MCF 10A (cell line): ENCODE results near the gene CROCC2. TPM values are rescaled to one million over a fixed set of nuclear protein-coding genes. Genes with fewer than 3 reads are reported as not detected.

Experiments used
- BruUV-seq: library from RNA; stranded (reverse); fragments of 400-500 nt; replicated peaks from 2 replicates; lab custom pipeline; 2021; lab: Mats Ljungman, UMichigan
- CTCF ChIA-PET: fragments of 300-600 bp; sonication (Branson Sonifier 250); formaldehyde crosslinking; extraction: SDS; loops from one replicate; lab custom pipeline; 2021; ENCODE audit warnings: antibody characterized with exemption, inconsistent platforms; lab: Yijun Ruan, JAX
- POLR2A ChIA-PET: fragments of 300-600, 350-650 bp; sonication (Branson Sonifier 250); formaldehyde crosslinking; extraction: SDS; loops from one replicate; lab custom pipeline; 2020; ENCODE audit warnings: antibody characterized with exemption, inconsistent platforms; lab: Yijun Ruan, JAX
- DNase-seq: peaks from one replicate; pipeline ENCODE4 v3.0.0-alpha.2; 2018; ENCODE audit not compliant: unreplicated experiment
- H3K27ac Mint-ChIP-seq: one replicate; pipeline ENCODE4 v1.8.0; 2022; ENCODE audit warnings: mild to moderate bottlenecking, low read depth, mixed read lengths; ENCODE audit not compliant: unreplicated experiment
- H3K27me3 Mint-ChIP-seq: one replicate; pipeline ENCODE4 v1.8.0; 2022; ENCODE audit warnings: mixed read lengths; ENCODE audit not compliant: insufficient read depth, unreplicated experiment
- H3K36me3 Mint-ChIP-seq: one replicate; pipeline ENCODE4 v1.8.0; 2022; ENCODE audit warnings: mild to moderate bottlenecking, moderate library complexity, mixed read lengths; ENCODE audit not compliant: insufficient read depth, unreplicated experiment
- H3K4me1 Mint-ChIP-seq: one replicate; pipeline ENCODE4 v1.8.0; 2022; ENCODE audit warnings: mixed read lengths; ENCODE audit not compliant: insufficient read depth, unreplicated experiment
- H3K4me3 Mint-ChIP-seq: one replicate; pipeline ENCODE4 v1.8.0; 2022; ENCODE audit warnings: mild to moderate bottlenecking, moderate library complexity, mixed read lengths; ENCODE audit not compliant: unreplicated experiment
- H3K9me3 Mint-ChIP-seq: one replicate; pipeline ENCODE4 v1.8.0; 2022; ENCODE audit warnings: mixed read lengths; ENCODE audit not compliant: unreplicated experiment
- intact Hi-C: fragments of 100-400 bp; cut with micrococcal nuclease; formaldehyde crosslinking; loops from 2 replicates; pipeline ENCODE4 v1.14.1; 2022
- total RNA-seq: library from RNA; stranded (reverse); gene quantifications from 2 replicates; pipeline ENCODE4 v1.2.3, GENCODE V29; 2022
- TF ChIP-seq, protein P1 (sequence below): fragments of 200-600 bp; IDR thresholded peaks from one replicate; pipeline ENCODE4 v1.8.0; 2022; ENCODE audit warnings: antibody characterized with exemption, mild to moderate bottlenecking; ENCODE audit not compliant: unreplicated experiment

The CROCC2 gene
- total RNA-seq, 1 experiment from 2014 or later, result not detected

DNA sequence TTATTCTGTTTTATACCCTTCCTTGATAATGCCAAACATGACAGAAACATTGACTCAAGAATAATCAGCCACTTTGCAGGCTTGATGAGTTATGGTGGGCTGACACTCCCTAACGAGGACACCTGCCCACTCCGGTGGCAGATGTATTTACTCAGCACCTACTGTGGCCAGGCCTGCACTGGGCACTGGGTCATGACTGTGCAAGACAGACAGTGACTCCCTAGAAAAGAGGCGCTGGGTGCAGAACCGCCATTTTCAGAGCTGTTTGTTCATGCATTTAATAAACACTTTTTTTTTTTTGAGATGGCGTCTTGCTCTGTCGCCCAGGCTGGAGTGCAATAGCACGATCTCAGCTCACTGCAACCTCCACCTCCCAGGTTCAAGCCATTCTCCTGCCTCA lies 124.7 kb downstream of the CROCC2 start:
- TF ChIP-seq, protein P1, sequence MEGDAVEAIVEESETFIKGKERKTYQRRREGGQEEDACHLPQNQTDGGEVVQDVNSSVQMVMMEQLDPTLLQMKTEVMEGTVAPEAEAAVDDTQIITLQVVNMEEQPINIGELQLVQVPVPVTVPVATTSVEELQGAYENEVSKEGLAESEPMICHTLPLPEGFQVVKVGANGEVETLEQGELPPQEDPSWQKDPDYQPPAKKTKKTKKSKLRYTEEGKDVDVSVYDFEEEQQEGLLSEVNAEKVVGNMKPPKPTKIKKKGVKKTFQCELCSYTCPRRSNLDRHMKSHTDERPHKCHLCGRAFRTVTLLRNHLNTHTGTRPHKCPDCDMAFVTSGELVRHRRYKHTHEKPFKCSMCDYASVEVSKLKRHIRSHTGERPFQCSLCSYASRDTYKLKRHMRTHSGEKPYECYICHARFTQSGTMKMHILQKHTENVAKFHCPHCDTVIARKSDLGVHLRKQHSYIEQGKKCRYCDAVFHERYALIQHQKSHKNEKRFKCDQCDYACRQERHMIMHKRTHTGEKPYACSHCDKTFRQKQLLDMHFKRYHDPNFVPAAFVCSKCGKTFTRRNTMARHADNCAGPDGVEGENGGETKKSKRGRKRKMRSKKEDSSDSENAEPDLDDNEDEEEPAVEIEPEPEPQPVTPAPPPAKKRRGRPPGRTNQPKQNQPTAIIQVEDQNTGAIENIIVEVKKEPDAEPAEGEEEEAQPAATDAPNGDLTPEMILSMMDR, result no peak
- POLR2A ChIA-PET, result interaction anchor here (0.7 kb wide), 1 partner anchor 289 kb away, joined by 3 read pairs; no protein-coding TSS in a partner anchor
- CTCF ChIA-PET, result no interaction called here
- Mint-ChIP-seq H3K4me3 (no peak overlapping the region), H3K27me3 (no peaks in the 10 kb centered on the region), H3K9me3 (peaks cover 8% of the 10 kb centered on the region), H3K36me3 (peaks cover 24% of the 10 kb centered on the region), H3K4me1 (no peaks in the 10 kb centered on the region), H3K27ac (no peak overlapping the region)
- intact Hi-C loops, result no loop called here
- no TSS peak for BruUV-seq
- DNase-seq, result no peak

DNA sequence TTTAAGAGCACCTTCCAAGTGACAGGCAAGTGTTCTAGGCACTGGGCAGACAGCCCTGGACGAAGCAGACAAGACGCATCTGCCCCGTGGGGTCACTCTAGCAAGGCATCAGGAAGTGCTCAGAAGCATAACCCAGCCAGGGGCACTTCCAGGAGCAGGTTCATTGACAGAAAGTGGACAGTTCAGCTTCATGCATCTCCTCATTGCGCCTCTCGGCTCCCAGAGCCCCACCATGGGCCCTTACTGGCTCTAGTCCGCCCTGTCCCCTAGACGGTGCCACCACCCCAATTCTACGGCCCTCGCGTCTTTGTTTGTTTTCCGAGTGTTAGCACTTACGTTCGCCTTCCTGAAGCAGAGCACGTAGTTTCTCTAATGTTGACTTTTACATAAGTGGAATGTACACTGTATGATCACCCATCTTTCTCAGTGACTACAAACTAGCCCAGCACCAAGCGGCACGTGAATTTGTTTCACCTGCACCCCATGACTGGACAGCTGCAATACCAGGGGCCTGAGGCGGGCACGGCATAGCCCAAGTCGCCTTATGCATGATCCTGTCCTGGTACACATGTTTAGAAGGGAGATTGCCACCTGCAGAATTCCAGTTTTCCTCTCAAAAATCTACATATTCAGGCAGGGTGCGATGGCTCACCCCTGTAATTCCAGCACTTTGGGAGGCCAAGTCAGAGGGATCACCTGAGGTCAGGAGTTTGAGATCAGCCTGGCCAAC lies 125.5 kb downstream of the CROCC2 start:
- Mint-ChIP-seq H3K36me3 (peaks cover 24% of the 10 kb centered on the region), H3K4me1 (no peaks in the 10 kb centered on the region), H3K9me3 (peaks cover 3% of the 10 kb centered on the region), H3K4me3 (no peak overlapping the region), H3K27ac (no peak overlapping the region), H3K27me3 (no peaks in the 10 kb centered on the region)
- POLR2A ChIA-PET, result interaction anchor here (0.7 kb wide), 1 partner anchor 290 kb away, joined by 3 read pairs; no protein-coding TSS in a partner anchor
- intact Hi-C loops, result no loop called here
- DNase-seq, result no peak
- TF ChIP-seq, protein P1, result no peak
- BruUV-seq, result no TSS peak
- CTCF ChIA-PET, result no interaction called here

DNA sequence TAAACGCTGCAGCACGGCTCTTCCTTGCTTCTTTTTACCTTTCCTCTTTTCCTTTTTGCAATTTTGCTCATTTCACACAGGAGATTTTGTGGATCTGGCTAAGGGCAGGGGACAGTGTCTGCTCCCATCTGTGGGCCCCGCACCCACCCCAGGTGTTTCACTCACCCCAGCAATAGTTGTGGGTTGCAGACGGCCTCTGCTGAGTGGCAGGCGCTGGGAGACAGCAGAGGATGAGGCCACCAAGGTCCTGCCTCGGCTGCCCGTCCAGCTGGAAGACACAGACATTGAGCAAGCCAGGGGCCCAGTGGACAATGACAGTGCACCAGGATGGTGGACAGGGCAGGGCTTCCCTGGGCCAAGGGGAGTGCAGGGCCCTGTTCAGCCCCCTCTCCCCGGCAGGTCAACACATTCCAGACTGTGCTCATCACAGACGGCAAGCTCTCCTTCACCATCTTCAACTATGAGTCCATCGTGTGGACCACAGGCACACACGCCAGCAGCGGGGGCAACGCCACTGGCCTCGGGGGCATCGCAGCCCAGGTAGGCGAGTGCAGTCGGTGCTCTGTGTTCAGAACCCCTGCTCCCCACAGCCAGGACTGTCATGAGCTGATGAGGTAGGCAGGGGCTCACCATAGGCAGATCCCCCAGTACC lies 127.3 kb downstream of the CROCC2 start:
- Mint-ChIP-seq H3K9me3 (no peaks in the 10 kb centered on the region), H3K4me3 (no peak overlapping the region), H3K36me3 (peaks cover 18% of the 10 kb centered on the region), H3K27ac (no peak overlapping the region), H3K4me1 (no peaks in the 10 kb centered on the region), H3K27me3 (no peaks in the 10 kb centered on the region)
- ChIA-PET CTCF (no interaction called here), POLR2A (no interaction called here)
- TF ChIP-seq, protein P1, result no peak
- no peak for DNase-seq
- no TSS peak for BruUV-seq
- intact Hi-C loops, result no loop called here

DNA sequence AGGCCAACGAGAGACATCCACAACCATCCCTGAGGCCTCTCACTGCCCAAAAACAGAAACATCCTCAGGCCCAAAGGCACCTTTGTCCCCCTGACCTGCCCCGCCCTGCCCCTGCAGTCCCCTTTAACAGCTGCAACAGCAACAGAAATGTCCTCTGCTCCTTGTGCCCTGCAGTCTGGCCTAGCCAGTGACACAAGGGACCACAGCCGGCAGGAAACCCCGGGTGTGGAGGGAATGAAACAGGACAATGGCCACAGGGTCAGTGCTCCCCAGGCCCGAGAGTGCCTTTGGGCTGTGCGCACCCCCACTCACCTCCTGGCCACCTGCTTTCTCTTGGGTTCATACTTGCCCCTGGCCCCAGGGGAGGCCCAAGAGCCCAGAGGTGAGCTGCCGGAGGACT lies 127.9 kb downstream of the CROCC2 start:
- intact Hi-C loops, result no loop called here
- Mint-ChIP-seq H3K9me3 (no peaks in the 10 kb centered on the region), H3K4me1 (no peaks in the 10 kb centered on the region), H3K36me3 (peaks cover 18% of the 10 kb centered on the region), H3K27me3 (no peaks in the 10 kb centered on the region), H3K4me3 (no peak overlapping the region), H3K27ac (no peak overlapping the region)
- CTCF ChIA-PET, result no interaction called here
- POLR2A ChIA-PET, result no interaction called here
- BruUV-seq, result no TSS peak
- DNase-seq, result no peak
- TF ChIP-seq, protein P1, result no peak
